ENCODE measurements around the gene SOX14. TPM values are rescaled to one million over a fixed set of nuclear protein-coding genes. Genes with fewer than 3 reads are reported as not detected.
A peak's percentile ranks its signal among the peaks of the same experiment; 100 is the strongest.

The SOX14 gene
- polyA plus RNA-seq, 1 donor from 2014 or later: not detected

- TF ChIP-seq RAD21 (conservative IDR thresholded peaks at IDR 0.05) (no peak), EP300 (conservative IDR thresholded peaks at IDR 0.05; ENCODE audit: poor library complexity, severe bottlenecking) (no peak), CTCF (IDR thresholded peaks at IDR 0.05; ENCODE audit: poor library complexity, severe bottlenecking) (no peak), SMC3 (conservative IDR thresholded peaks at IDR 0.05; ENCODE audit: poor library complexity) (no peak), TAF1 (IDR thresholded peaks at IDR 0.05; ENCODE audit: low read depth) (no peak), MXI1 (conservative IDR thresholded peaks at IDR 0.05; ENCODE audit: poor library complexity, severe bottlenecking) (no peak), REST (IDR thresholded peaks at IDR 0.05; ENCODE audit: borderline replicate concordance) (no peak), EZH2 (IDR thresholded peaks at IDR 0.05; ENCODE audit: borderline replicate concordance, insufficient read depth, low read length, poor library complexity, severe bottlenecking) (no peak), POLR2AphosphoS5 (IDR thresholded peaks at IDR 0.05) (no peak)
Observed at GRCh38 chr3:137769322-137770065, 5.4 kb downstream of the SOX14 start.

GRCh38 chr3:137770066-137770834, 6.1 kb downstream of the SOX14 start:
- no peak overlapping the region for H3K4me2 ChIP-seq (ENCODE audit: low read length)
- no peaks in the 10 kb centered on the region for H3F3A ChIP-seq (ENCODE audit: insufficient read depth, low read length, poor library complexity, severe bottlenecking)
- H3K36me3 ChIP-seq (ENCODE audit: insufficient read depth, low read length): no peaks in the 10 kb centered on the region
- peaks cover 100% of the 10 kb centered on the region for H3K27me3 ChIP-seq (ENCODE audit: insufficient read depth, low read depth, low read length)
- TF ChIP-seq SMC3 (conservative IDR thresholded peaks at IDR 0.05; ENCODE audit: poor library complexity): no peak
- TF ChIP-seq MXI1 (conservative IDR thresholded peaks at IDR 0.05; ENCODE audit: poor library complexity, severe bottlenecking): no peak
- no peak for TF ChIP-seq EZH2 (IDR thresholded peaks at IDR 0.05; ENCODE audit: borderline replicate concordance, insufficient read depth, low read length, poor library complexity, severe bottlenecking)
- no peaks in the 10 kb centered on the region for H4K20me1 ChIP-seq (ENCODE audit: insufficient read depth)
- H3K9ac ChIP-seq (ENCODE audit: low read length): no peak overlapping the region
- H2AFZ ChIP-seq (ENCODE audit: low read depth, low read length): no peak overlapping the region
- no peaks in the 10 kb centered on the region for H3K9me2 ChIP-seq (ENCODE audit: insufficient read depth, low read length)
- H3K4me3 ChIP-seq (ENCODE audit: low read length): peak overlapping the region; percentile 47
- H3K9me3 ChIP-seq (ENCODE audit: low read length): peaks cover 5% of the 10 kb centered on the region
- H3K79me2 ChIP-seq (replicated peaks; ENCODE audit: insufficient read depth, low read length): no peaks in the 10 kb centered on the region
- H3K27ac ChIP-seq (ENCODE audit: low read length): no peak overlapping the region

More at GRCh38 chr3:137769322-137770065, 5.4 kb downstream of the SOX14 start:
- peaks cover 5% of the 10 kb centered on the region for H3K9me3 ChIP-seq (ENCODE audit: low read length)
- H4K20me1 ChIP-seq (ENCODE audit: insufficient read depth): no peaks in the 10 kb centered on the region
- H3K9ac ChIP-seq (ENCODE audit: low read length): no peak overlapping the region
- H3K36me3 ChIP-seq (ENCODE audit: insufficient read depth, low read length): no peaks in the 10 kb centered on the region
- H3K79me2 ChIP-seq (replicated peaks; ENCODE audit: insufficient read depth, low read length): no peaks in the 10 kb centered on the region
- no peaks in the 10 kb centered on the region for H3F3A ChIP-seq (ENCODE audit: insufficient read depth, low read length, poor library complexity, severe bottlenecking)
- H3K4me3 ChIP-seq (ENCODE audit: low read length): no peak overlapping the region
- no peak overlapping the region for H2AFZ ChIP-seq (ENCODE audit: low read depth, low read length)
- H3K4me2 ChIP-seq (ENCODE audit: low read length): no peak overlapping the region
- no peak overlapping the region for H3K27ac ChIP-seq (ENCODE audit: low read length)
- no peaks in the 10 kb centered on the region for H3K9me2 ChIP-seq (ENCODE audit: insufficient read depth, low read length)
- peaks cover 100% of the 10 kb centered on the region for H3K27me3 ChIP-seq (ENCODE audit: insufficient read depth, low read depth, low read length)
